OCI-LY3 (cell line): ENCODE data around the gene NDUFA8.
"Not testable (repeated sequence)": the region's sequence is repeated elsewhere in the genome, so short reads cannot be mapped to it uniquely, and the experiment has no call there.

Experiments
- H2AFZ ChIP-seq: fragments of 200-600, 300-600 bp; shearing (Covaris generic); 2 replicates; pipeline ENCODE4 v1.6.0; 2014; ENCODE audit warnings: antibody characterized with exemption, low read depth, low read length
- H3K27ac ChIP-seq: fragments of 200-600, 300-600 bp; sonication (generic); 2 replicates; pipeline ENCODE4 v1.5.1; 2014; ENCODE audit warnings: mild to moderate bottlenecking, low read length, moderate library complexity, mixed read lengths
- H3K27me3 ChIP-seq: fragments of 200-600, 300-600 bp; sonication (generic); 2 replicates; pipeline ENCODE4 v1.6.1; 2014; ENCODE audit warnings: low read depth, low read length, mixed read lengths
- H3K36me3 ChIP-seq: fragments of 200-600, 300-600 bp; sonication (generic); replicated peaks from 2 replicates; pipeline ENCODE3; 2014; ENCODE audit warnings: low read depth, low read length, mixed read lengths
- H3K4me1 ChIP-seq: fragments of 300-600, 200-600 bp; sonication (generic); 2 replicates; pipeline ENCODE4 v1.6.1; 2014; ENCODE audit warnings: low read length, mixed read lengths
- H3K4me2 ChIP-seq: fragments of 200-600, 300-600 bp; sonication (generic); 2 replicates; pipeline ENCODE4 v1.6.1; 2014; ENCODE audit warnings: low read length, mixed read lengths
- H3K4me3 ChIP-seq: fragments of 300-600, 200-600 bp; sonication (generic); 2 replicates; pipeline ENCODE4 v1.5.1; 2014; ENCODE audit warnings: antibody characterized with exemption, mild to moderate bottlenecking, low read length, moderate library complexity
- H3K79me2 ChIP-seq: fragments of 300-600, 200-600 bp; shearing (Covaris generic); 2 replicates; pipeline ENCODE4 v1.6.1; 2014; ENCODE audit warnings: mild to moderate bottlenecking, low read length, mixed read lengths
- H3K9ac ChIP-seq: fragments of 300-600, 200-600 bp; shearing (Covaris generic); 2 replicates; pipeline ENCODE4 v1.6.0; 2014; ENCODE audit warnings: mild to moderate bottlenecking, low read length, moderate library complexity
- H3K9me3 ChIP-seq: fragments of 200-600, 300-600 bp; shearing (Covaris generic); 2 replicates; pipeline ENCODE4 v1.6.1; 2014; ENCODE audit warnings: low read length, mixed read lengths; ENCODE audit not compliant: insufficient read depth
- H4K20me1 ChIP-seq: fragments of 200-600, 300-600 bp; sonication (generic); 2 replicates; pipeline ENCODE4 v1.6.1; 2016; ENCODE audit warnings: low read length, mixed read lengths; ENCODE audit not compliant: insufficient read depth
- EZH2phosphoT487 ChIP-seq: fragments of 200-600 bp; shearing (Covaris generic); IDR thresholded peaks from 2 replicates; pipeline ENCODE4 v1.6.1; 2018; ENCODE audit warnings: antibody characterized with exemption, mixed run types, low read depth
- TF ChIP-seq, protein P1 (sequence below): fragments of 200-600, 300-600 bp; sonication (generic); IDR thresholded peaks from 2 replicates; pipeline ENCODE4 v1.5.1; 2014; ENCODE audit warnings: antibody characterized with exemption, low read length, low read depth

NDUFA8 gene

DNA sequence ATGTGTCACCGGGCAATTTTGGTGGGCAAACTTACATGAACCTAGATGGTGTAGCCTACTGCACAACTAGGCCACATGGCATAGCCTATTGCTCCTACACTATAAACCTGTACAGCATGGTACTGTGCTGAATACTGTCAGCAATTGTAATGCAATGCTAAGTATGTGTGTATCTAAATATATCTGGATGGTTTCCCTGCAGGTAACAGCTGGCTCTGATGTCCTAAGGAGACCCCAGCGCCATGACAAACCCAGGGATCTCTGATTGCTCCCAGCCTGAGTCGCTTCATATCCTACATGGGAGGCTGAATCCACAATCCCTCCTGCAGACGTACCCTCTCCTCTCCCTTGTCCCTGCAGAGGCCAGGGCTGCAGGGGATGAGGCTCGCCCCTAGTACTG, 39.9 kb downstream of the NDUFA8 start:
- Histone ChIP-seq H2AFZ (no peak overlapping the region), H3K9me3 (no peaks in the 10 kb centered on the region), H3K27me3 (peaks cover 10% of the 10 kb centered on the region; the same call in 1 of the 2 replicates), H3K4me1 (peaks cover 9% of the 10 kb centered on the region), H3K4me2 (no peak overlapping the region), H3K9ac (no peak overlapping the region), H3K4me3 (no peak overlapping the region), H3K36me3 (no peaks in the 10 kb centered on the region), H3K27ac (no peak overlapping the region), H3K79me2 (no peaks in the 10 kb centered on the region), H4K20me1 (no peaks in the 10 kb centered on the region)
- no peak for TF ChIP-seq EZH2phosphoT487
- TF ChIP-seq, protein P1, sequence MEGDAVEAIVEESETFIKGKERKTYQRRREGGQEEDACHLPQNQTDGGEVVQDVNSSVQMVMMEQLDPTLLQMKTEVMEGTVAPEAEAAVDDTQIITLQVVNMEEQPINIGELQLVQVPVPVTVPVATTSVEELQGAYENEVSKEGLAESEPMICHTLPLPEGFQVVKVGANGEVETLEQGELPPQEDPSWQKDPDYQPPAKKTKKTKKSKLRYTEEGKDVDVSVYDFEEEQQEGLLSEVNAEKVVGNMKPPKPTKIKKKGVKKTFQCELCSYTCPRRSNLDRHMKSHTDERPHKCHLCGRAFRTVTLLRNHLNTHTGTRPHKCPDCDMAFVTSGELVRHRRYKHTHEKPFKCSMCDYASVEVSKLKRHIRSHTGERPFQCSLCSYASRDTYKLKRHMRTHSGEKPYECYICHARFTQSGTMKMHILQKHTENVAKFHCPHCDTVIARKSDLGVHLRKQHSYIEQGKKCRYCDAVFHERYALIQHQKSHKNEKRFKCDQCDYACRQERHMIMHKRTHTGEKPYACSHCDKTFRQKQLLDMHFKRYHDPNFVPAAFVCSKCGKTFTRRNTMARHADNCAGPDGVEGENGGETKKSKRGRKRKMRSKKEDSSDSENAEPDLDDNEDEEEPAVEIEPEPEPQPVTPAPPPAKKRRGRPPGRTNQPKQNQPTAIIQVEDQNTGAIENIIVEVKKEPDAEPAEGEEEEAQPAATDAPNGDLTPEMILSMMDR = no peak

DNA sequence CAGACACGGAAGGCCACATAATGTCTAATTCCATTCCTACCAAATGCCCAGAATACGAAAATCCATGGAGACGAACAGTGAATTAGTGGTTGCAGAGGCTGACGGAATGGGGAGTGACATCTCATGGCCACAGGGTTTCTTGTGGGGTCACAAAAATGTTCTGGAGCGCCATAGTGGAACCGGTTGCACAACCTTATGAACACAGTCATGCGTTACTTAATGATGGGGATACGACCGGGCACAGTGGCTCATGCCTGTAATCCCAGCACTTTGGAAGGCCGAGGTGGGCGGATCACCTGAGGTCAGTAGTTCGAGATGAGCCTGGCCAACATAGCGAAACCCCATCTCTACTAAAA, 40.4 kb downstream of the NDUFA8 start:
- Histone ChIP-seq H3K4me2 (no peak overlapping the region), H2AFZ (no peak overlapping the region), H3K27me3 (peaks cover 10% of the 10 kb centered on the region; the same call in 1 of the 2 replicates), H3K9me3 (no peaks in the 10 kb centered on the region), H3K4me3 (no peak overlapping the region), H3K4me1 (peaks cover 9% of the 10 kb centered on the region), H3K9ac (no peak overlapping the region), H4K20me1 (no peaks in the 10 kb centered on the region), H3K36me3 (no peaks in the 10 kb centered on the region), H3K27ac (no peak overlapping the region), H3K79me2 (no peaks in the 10 kb centered on the region)
- TF ChIP-seq, protein P1 = no peak
- no peak for TF ChIP-seq EZH2phosphoT487

DNA sequence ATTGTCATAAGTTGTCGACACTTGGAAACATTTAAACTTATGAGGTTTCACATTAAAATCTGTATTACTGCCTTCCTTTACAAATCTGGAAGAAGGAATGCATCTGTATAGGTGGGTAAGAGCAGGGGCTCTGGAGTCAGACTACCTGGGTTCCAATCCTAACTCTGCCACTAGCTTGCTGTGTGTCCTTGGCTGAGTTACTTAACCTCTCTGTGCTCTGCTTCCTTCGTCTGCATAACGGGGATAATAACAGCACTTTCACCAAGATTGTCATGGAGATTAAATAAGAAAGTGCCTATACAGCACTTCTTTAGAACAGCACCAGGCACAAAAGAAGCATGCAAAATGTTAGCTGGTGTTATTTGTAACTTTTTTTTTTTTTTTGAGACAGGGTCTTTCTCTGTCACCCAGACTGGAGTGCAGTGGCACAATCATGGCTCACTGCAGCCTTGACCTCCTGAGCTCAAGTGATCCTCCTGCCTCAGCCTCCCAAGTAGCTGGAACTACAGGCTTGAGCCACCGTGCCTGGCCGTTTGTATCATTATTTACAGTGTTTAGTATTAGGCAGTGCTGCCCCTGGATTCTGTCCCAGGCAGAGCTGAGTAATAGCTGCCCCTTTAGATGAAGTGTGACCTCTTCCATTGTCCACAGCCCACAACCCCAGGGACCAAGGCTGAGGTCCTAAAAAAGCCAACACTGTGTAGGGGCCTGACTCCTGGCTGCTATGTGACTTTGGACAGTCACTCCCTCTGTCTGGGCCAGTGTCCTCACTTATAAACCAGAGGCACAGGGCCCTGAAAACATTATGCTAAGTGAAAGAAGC, 41.0 kb downstream of the NDUFA8 start:
- Histone ChIP-seq H3K4me2 (no peak overlapping the region), H4K20me1 (no peaks in the 10 kb centered on the region), H3K4me1 (peaks cover 9% of the 10 kb centered on the region), H3K27me3 (peaks cover 13% of the 10 kb centered on the region; the same call in 1 of the 2 replicates), H3K27ac (no peak overlapping the region), H3K9ac (no peak overlapping the region), H2AFZ (no peak overlapping the region), H3K79me2 (no peaks in the 10 kb centered on the region), H3K36me3 (no peaks in the 10 kb centered on the region), H3K9me3 (no peaks in the 10 kb centered on the region), H3K4me3 (no peak overlapping the region)
- TF ChIP-seq, protein P1 = no peak
- no peak for TF ChIP-seq EZH2phosphoT487

DNA sequence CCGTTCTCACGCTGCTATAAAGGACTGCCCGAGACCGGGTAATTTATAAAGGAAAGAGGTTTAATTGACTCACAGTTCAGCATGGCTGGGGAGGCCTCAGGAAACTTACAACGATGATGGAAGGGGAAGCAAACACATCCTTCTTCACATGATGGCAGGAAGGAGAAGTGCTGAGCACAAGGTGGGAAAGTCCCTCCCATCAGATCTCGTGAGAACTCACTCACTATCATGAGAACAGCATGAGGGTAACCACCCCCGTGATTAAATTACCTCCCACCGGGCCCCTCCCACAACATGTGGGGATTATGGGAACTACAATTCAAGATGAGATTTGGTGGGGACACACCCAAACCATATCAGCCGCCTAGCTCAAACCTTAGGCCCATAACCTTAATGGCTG, 42.3 kb downstream of the NDUFA8 start:
- peaks cover 13% of the 10 kb centered on the region; the same call in 1 of the 2 replicates for H3K27me3 ChIP-seq
- H3K79me2 ChIP-seq, H3K4me3 ChIP-seq, H3K4me1 ChIP-seq, H4K20me1 ChIP-seq, H3K9me3 ChIP-seq, H3K27ac ChIP-seq, H2AFZ ChIP-seq, H3K36me3 ChIP-seq, H3K9ac ChIP-seq, H3K4me2 ChIP-seq: not testable (repeated sequence)
